IMR-90 (cell line): Measurements from ENCODE around the gene PRR19. TPM values are rescaled to one million over a fixed set of nuclear protein-coding genes. Genes with fewer than 3 reads are reported as not detected.

Experiments used
- ATAC-seq: fragments of 200-7000 bp; cut with Tn5 transposase; 2 replicates; pipeline ENCODE4 v1.9.1; 2020; ENCODE audit warnings: low read depth, mild to moderate bottlenecking, moderate library complexity
- BruUV-seq: library from RNA; stranded (reverse); fragments of 400-500 nt; replicated peaks from 2 replicates; lab custom pipeline; 2021; lab: Mats Ljungman, UMichigan
- CTCF ChIA-PET: fragments of 300-600 bp; formaldehyde crosslinking; extraction: SDS; loops from one replicate; lab custom pipeline; 2021; ENCODE audit warnings: antibody characterized with exemption; lab: Yijun Ruan, JAX
- POLR2A ChIA-PET: fragments of 300-600 bp; sonication (Branson Sonifier 250); formaldehyde crosslinking; loops from one replicate; lab custom pipeline; 2022; ENCODE audit warnings: antibody characterized with exemption; ENCODE audit not compliant: unreplicated experiment; lab: Charles Lee
- DNase-seq: peaks from one replicate; pipeline ENCODE4 v3.0.0; 2013
- H2AFZ ChIP-seq: replicated peaks from 2 replicates; pipeline ENCODE3; 2013; ENCODE audit warnings: low read length, mild to moderate bottlenecking; ENCODE audit not compliant: poor library complexity
- H2AK5ac ChIP-seq: 2 replicates; pipeline ENCODE4 v1.6.1; 2013; ENCODE audit warnings: low read depth, low read length, inconsistent platforms
- H2AK9ac ChIP-seq: replicated peaks from 2 replicates; pipeline ENCODE3; 2013; ENCODE audit warnings: mild to moderate bottlenecking, low read depth, low read length, moderate library complexity; ENCODE audit not compliant: poor library complexity
- H2BK120ac ChIP-seq: 2 replicates; pipeline ENCODE4 v1.6.1; 2013; ENCODE audit warnings: low read depth, low read length, inconsistent platforms
- H2BK15ac ChIP-seq: 3 replicates; pipeline ENCODE4 v1.6.1; 2013; ENCODE audit warnings: low read depth, low read length, inconsistent platforms
- H2BK20ac ChIP-seq: 2 replicates; pipeline ENCODE4 v1.6.1; 2013; ENCODE audit warnings: low read depth, mild to moderate bottlenecking, inconsistent platforms, low read length, moderate library complexity
- H2BK5ac ChIP-seq: 2 replicates; pipeline ENCODE4 v1.6.1; 2013; ENCODE audit warnings: mild to moderate bottlenecking, low read depth, low read length, inconsistent platforms; ENCODE audit not compliant: poor library complexity, severe bottlenecking
- H3K14ac ChIP-seq: replicated peaks from 2 replicates; pipeline ENCODE4 v1.6.1; 2013; ENCODE audit warnings: low read depth, low read length, inconsistent platforms
- H3K18ac ChIP-seq: 2 replicates; pipeline ENCODE4 v1.6.1; 2013; ENCODE audit warnings: low read depth, low read length, control low read depth
- H3K23ac ChIP-seq: 2 replicates; pipeline ENCODE4 v1.6.1; 2013; ENCODE audit warnings: low read depth, low read length, inconsistent platforms
- H3K27ac ChIP-seq: 2 replicates; pipeline ENCODE4 v1.5.1; 2013; ENCODE audit warnings: mild to moderate bottlenecking, control low read depth, low read length; ENCODE audit not compliant: insufficient read depth
- H3K27me3 ChIP-seq: 2 replicates; pipeline ENCODE4 v1.6.1; 2013; ENCODE audit warnings: low read length; ENCODE audit not compliant: control insufficient read depth, insufficient read depth
- H3K36me3 ChIP-seq: 2 replicates; pipeline ENCODE4 v1.6.1; 2013; ENCODE audit warnings: low read length, mixed read lengths; ENCODE audit not compliant: control insufficient read depth, insufficient read depth
- H3K4ac ChIP-seq: 2 replicates; pipeline ENCODE4 v1.6.1; 2013; ENCODE audit warnings: low read depth, low read length, inconsistent platforms
- H3K4me1 ChIP-seq: 2 replicates; pipeline ENCODE4 v1.6.1; 2013; ENCODE audit warnings: low read length, mixed read lengths; ENCODE audit not compliant: control insufficient read depth, insufficient read depth
- H3K4me2 ChIP-seq: 2 replicates; pipeline ENCODE4 v1.6.1; 2013; ENCODE audit warnings: low read depth, mild to moderate bottlenecking, control low read depth, low read length, moderate library complexity
- H3K4me3 ChIP-seq: 2 replicates; pipeline ENCODE4 v1.5.1; 2013; ENCODE audit warnings: low read depth, mild to moderate bottlenecking, control low read depth, low read length, moderate library complexity; ENCODE audit not compliant: insufficient read depth
- H3K56ac ChIP-seq: 2 replicates; pipeline ENCODE4 v1.6.1; 2013; ENCODE audit warnings: low read length, inconsistent platforms; ENCODE audit not compliant: insufficient read depth; ENCODE audit errors: extremely low read depth
- H3K79me1 ChIP-seq, 2 experiments: 2 replicates each; pipeline ENCODE4 v1.6.1; 2013; ENCODE audit warnings: low read length in 2 of 2, inconsistent platforms in 1 of 2, low read depth in 1 of 2
- H3K9ac ChIP-seq: 2 replicates; pipeline ENCODE4 v1.6.1; 2013; ENCODE audit warnings: low read depth, low read length, control low read depth
- H3K9me1 ChIP-seq: 2 replicates; pipeline ENCODE4 v1.6.1; 2013; ENCODE audit warnings: low read length, inconsistent platforms; ENCODE audit not compliant: insufficient read depth
- H3K9me3 ChIP-seq: 2 replicates; pipeline ENCODE4 v1.6.1; 2013; ENCODE audit warnings: low read length; ENCODE audit not compliant: control insufficient read depth, insufficient read depth
- H4K20me1 ChIP-seq: 2 replicates; pipeline ENCODE4 v1.6.1; 2013; ENCODE audit warnings: low read length, inconsistent platforms; ENCODE audit not compliant: insufficient read depth
- H4K5ac ChIP-seq: 2 replicates; pipeline ENCODE4 v1.6.1; 2013; ENCODE audit warnings: mild to moderate bottlenecking, low read depth, low read length, control low read depth
- H4K8ac ChIP-seq, 2 experiments: 2 replicates each; pipeline ENCODE4 v1.6.1; 2013; ENCODE audit warnings: low read depth in 2 of 2, low read length in 2 of 2, control low read depth in 1 of 2, inconsistent platforms in 1 of 2
- H4K91ac ChIP-seq: 2 replicates; pipeline ENCODE4 v1.6.1; 2013; ENCODE audit warnings: low read depth, low read length, inconsistent platforms; ENCODE audit not compliant: insufficient read depth
- WGBS, 2 experiments: methylation state at CpG; one replicate each; pipeline versions ENCODE4 v1.1.5 to v1.1.7; 2013; ENCODE audit warnings: missing lambda C conversion rate in 2 of 2; ENCODE audit not compliant: insufficient read length in 1 of 2; ENCODE audit errors: extremely low coverage in 2 of 2; 5-methylcytosine and 5-hydroxymethylcytosine counted together
- dilution Hi-C: fragments of 300-500 bp; cut with HindIII; formaldehyde crosslinking; loops from one replicate; pipeline ENCODE4 v1.14.3; 2018; ENCODE audit warnings: low sequenced_read_pairs; ENCODE audit not compliant: unreplicated experiment
- in situ Hi-C: fragments of 300-500 bp; cut with MboI; formaldehyde crosslinking; loops from 3 replicates; pipeline ENCODE4 v1.14.3; 2019; ENCODE audit warnings: low sequenced_read_pairs, inconsistent platforms, mixed read lengths
- intact Hi-C: fragments of 100-400 bp; cut with micrococcal nuclease; formaldehyde crosslinking; loops from 2 replicates; pipeline ENCODE4 v1.10.0; 2022
- polyA plus RNA-seq, 3 experiments: library from polyadenylated mRNA; depleted of rRNA; stranded (reverse); fragments of >200 nt; gene quantifications; 2 replicates each; pipeline ENCODE4 v1.2.3, GENCODE V29; 2012; ENCODE audit warnings: low replicate concordance in 1 of 3
- total RNA-seq: library from RNA; depleted of rRNA; stranded (reverse); fragments of >200 nt; gene quantifications from 2 replicates; pipeline ENCODE4 v1.2.3, GENCODE V29; 2012
- TF ChIP-seq, protein P1 (sequence below): fragments of 150-350 bp; IDR thresholded peaks from 2 replicates; pipeline ENCODE4 v1.6.1; 2017; ENCODE audit warnings: mild to moderate bottlenecking, antibody characterized with exemption, low read length, low read depth
- TF ChIP-seq, protein P2 (sequence below): fragments of 150-350 bp; IDR thresholded peaks from 2 replicates; pipeline ENCODE4 v1.6.1; 2016; ENCODE audit warnings: low read depth, mild to moderate bottlenecking, low read length, moderate library complexity, borderline replicate concordance

Gene PRR19
- total and polyA plus RNA-seq, 2 of the 4 experiments (the other 2 are of a cell fraction): 0.36 to 1.6 TPM

DNA sequence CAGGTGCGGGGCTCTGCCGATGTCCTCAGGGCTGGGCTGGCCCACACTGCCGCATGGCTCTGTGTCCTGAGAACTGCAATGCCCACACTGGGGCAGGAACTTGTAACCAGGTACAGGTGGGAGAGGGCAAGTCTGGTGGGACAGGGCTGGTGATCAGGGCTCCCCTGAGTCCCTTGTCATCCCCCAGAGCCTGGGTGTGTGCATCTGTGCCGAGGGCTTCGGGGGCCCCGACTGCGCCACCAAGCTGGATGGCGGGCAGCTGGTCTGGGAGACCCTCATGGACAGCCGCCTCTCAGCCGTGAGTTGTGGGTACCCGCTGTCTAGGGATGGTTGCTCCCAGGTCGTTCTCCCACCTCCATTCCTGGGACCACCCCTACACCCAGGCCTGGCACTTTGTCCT lies 54.0 kb downstream of the PRR19 start:
- in situ Hi-C loops (no loop called here), dilution Hi-C loops (no loop called here), intact Hi-C loops (no loop called here)
- TF ChIP-seq, protein P1, sequence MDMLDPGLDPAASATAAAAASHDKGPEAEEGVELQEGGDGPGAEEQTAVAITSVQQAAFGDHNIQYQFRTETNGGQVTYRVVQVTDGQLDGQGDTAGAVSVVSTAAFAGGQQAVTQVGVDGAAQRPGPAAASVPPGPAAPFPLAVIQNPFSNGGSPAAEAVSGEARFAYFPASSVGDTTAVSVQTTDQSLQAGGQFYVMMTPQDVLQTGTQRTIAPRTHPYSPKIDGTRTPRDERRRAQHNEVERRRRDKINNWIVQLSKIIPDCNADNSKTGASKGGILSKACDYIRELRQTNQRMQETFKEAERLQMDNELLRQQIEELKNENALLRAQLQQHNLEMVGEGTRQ: no peak
- TF ChIP-seq, protein P2, sequence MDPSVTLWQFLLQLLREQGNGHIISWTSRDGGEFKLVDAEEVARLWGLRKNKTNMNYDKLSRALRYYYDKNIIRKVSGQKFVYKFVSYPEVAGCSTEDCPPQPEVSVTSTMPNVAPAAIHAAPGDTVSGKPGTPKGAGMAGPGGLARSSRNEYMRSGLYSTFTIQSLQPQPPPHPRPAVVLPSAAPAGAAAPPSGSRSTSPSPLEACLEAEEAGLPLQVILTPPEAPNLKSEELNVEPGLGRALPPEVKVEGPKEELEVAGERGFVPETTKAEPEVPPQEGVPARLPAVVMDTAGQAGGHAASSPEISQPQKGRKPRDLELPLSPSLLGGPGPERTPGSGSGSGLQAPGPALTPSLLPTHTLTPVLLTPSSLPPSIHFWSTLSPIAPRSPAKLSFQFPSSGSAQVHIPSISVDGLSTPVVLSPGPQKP: no peak
- Histone ChIP-seq H4K20me1 (no peaks in the 10 kb centered on the region), H3K4me2 (no peak overlapping the region), H3K9me3 (no peaks in the 10 kb centered on the region), H3K27ac (no peak overlapping the region), H2BK5ac (no peak overlapping the region), H3K4me3 (no peak overlapping the region), H2BK15ac (no peak overlapping the region), H3K23ac (no peak overlapping the region), H2BK120ac (no peak overlapping the region), H4K8ac (no peak overlapping the region), H3K27me3 (no peaks in the 10 kb centered on the region), H3K9me1 (0 out of 2 replicates have a peak, but pooled peaks cover 4% of the 10 kb centered on the region), H3K79me1 (no peaks in the 10 kb centered on the region), H2AFZ (no peak overlapping the region), H2AK5ac (no peak overlapping the region), H3K9ac (no peak overlapping the region), H4K91ac (no peak overlapping the region), H3K18ac (no peak overlapping the region), H3K4ac (no peak overlapping the region), H4K5ac (no peak overlapping the region), H3K14ac (no peak overlapping the region), H3K36me3 (peaks cover 35% of the 10 kb centered on the region), H3K4me1 (no peaks in the 10 kb centered on the region), H3K56ac (no peak overlapping the region), H2BK20ac (no peak overlapping the region), H2AK9ac (no peak overlapping the region)
- ATAC-seq (no peak), DNase-seq (no peak)
- ChIA-PET POLR2A (no interaction called here), CTCF (interaction anchor here (1.0 kb wide), 1 partner anchor 13 kb away, joined by 3 read pairs; no protein-coding TSS in a partner anchor)
- WGBS, 2 experiments: 100% methylated on average over 5 of the region's 12 CpGs; no CpG with 5 or more reads in 1 of the 2 experiments
- BruUV-seq: TSS peak; percentile 75
